Measurements from ENCODE around the gene NRXN3. TPM values are rescaled to one million over a fixed set of nuclear protein-coding genes. Genes with fewer than 3 reads are reported as not detected.

NRXN3 gene
- total RNA-seq, 2 experiments from 2014 or later = not detected

DNA sequence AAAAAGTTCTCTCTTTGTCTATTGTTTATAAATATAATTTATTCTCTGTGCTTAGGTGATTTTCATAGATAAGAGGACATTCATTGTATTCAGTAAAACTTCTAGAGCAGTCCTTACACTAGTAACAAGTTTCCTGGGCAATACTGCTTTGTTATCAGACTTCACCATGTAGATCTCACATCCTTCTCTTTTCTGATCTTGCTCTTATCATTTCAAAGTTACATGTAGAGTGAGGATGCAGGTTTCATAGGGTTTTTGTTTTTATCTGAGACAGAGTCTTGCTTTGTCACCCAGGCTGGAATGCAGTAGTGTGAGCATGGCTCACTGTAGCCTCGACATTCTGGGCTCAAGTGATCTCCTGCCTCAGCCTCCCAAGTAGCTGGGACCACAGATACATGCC is 1251.6 kb downstream of the NRXN3 start:
- no peak for DNase-seq
- Mint-ChIP-seq H3K9me3 (peaks cover 4% of the 10 kb centered on the region), H3K27ac (no peak overlapping the region), H3K4me1 (no peaks in the 10 kb centered on the region), H3K27me3 (no peaks in the 10 kb centered on the region), H3K36me3 (ENCODE audit: low read depth) (no peaks in the 10 kb centered on the region), H3K4me3 (no peak overlapping the region)
- ChIA-PET POLR2A (no interaction called here), CTCF (no interaction called here)

- Mint-ChIP-seq H3K27ac (no peak overlapping the region), H3K9me3 (peaks cover 4% of the 10 kb centered on the region), H3K4me3 (no peak overlapping the region), H3K27me3 (no peaks in the 10 kb centered on the region), H3K4me1 (no peaks in the 10 kb centered on the region), H3K36me3 (ENCODE audit: low read depth) (no peaks in the 10 kb centered on the region)
- ChIA-PET POLR2A (no interaction called here), CTCF (no interaction called here)
- DNase-seq = no peak
Observed at GRCh38 chr14:79424462-79424861, 1254.3 kb downstream of the NRXN3 start.

DNA sequence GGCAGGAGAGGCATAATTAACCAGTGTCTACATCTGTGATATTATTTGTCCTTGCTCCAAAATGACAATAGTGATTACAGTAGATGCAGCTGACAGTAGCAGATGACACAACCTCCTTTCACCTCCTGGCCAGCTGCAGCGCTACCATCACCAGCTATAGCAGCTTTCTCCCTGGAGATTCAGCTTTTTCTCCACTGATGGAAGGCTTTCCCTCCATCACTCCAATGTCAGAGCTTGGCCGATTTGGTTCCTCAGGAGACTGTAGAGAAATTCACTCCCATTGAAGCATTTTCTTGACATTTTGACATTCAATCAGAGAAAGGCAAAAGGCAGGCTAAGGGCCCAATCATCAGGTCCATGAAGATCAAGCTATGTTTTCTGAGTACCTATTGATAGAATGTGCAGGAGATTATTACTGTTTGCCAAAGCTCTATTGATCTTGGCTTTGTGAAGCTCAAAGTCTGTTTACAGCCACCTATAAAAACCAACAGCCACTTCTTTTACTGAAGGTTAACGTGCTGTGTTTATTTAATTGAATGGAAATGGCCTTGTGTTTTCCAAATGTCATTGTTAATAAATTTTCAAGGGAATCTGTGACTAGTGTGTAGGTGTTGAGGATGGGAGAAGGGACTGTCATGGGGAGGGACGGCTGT is 1256.1 kb downstream of the NRXN3 start:
- Mint-ChIP-seq H3K4me1 (no peaks in the 10 kb centered on the region), H3K27me3 (no peaks in the 10 kb centered on the region), H3K27ac (no peak overlapping the region), H3K36me3 (ENCODE audit: low read depth) (no peaks in the 10 kb centered on the region), H3K9me3 (peaks cover 4% of the 10 kb centered on the region), H3K4me3 (no peak overlapping the region)
- CTCF ChIA-PET = no interaction called here
- no peak for DNase-seq
- POLR2A ChIA-PET = no interaction called here

DNA sequence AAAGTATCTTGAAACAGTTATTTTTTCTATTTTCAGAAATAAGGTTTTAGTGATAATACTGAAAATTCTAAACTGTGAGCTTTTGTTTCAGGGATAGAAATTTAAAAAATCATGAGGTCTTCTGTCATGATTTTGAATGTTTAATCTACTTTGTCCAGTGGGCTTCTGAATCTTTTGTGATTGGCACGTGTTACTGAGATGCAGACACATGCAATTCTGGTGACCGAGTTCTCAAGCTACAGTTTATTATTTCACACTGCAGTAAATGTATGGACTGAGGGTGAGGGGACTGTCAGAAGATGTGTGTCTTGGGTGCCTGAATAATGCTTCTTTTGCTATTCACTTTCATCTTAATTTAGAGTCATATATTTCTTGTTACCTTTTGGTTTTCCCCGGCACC is 1262.5 kb downstream of the NRXN3 start:
- no peaks in the 10 kb centered on the region for H3K36me3 Mint-ChIP-seq (ENCODE audit: low read depth)
- no peak for DNase-seq
- POLR2A ChIA-PET = no interaction called here
- H3K27ac Mint-ChIP-seq = no peak overlapping the region
- H3K4me3 Mint-ChIP-seq = no peak overlapping the region
- peaks cover 7% of the 10 kb centered on the region for H3K9me3 Mint-ChIP-seq
- H3K27me3 Mint-ChIP-seq = no peaks in the 10 kb centered on the region
- CTCF ChIA-PET = no interaction called here
- H3K4me1 Mint-ChIP-seq = no peaks in the 10 kb centered on the region

DNA sequence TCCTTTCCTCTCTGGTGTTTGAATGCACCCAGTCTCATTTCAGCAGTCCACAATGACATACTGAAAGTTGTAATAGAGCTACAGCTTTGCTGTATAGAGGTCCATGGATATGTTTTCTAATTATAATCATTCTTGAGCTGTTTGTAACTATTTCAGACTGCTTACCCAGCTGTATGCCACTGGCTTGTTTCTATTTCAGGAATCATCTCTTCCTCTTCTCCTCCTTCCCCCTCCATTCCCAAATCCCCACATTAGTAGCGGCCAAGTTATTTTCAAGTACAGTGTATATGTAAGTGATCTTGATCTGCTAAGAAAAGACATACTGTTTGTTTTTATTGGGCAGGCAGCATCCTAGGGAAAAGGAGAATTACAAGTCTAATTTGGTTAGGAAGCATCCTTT is 1266.2 kb downstream of the NRXN3 start:
- Mint-ChIP-seq H3K4me1 (no peaks in the 10 kb centered on the region), H3K36me3 (ENCODE audit: low read depth) (no peaks in the 10 kb centered on the region), H3K9me3 (peaks cover 5% of the 10 kb centered on the region), H3K27ac (no peak overlapping the region), H3K4me3 (no peak overlapping the region), H3K27me3 (no peaks in the 10 kb centered on the region)
- ChIA-PET POLR2A (no interaction called here), CTCF (no interaction called here)
- DNase-seq = no peak

DNA sequence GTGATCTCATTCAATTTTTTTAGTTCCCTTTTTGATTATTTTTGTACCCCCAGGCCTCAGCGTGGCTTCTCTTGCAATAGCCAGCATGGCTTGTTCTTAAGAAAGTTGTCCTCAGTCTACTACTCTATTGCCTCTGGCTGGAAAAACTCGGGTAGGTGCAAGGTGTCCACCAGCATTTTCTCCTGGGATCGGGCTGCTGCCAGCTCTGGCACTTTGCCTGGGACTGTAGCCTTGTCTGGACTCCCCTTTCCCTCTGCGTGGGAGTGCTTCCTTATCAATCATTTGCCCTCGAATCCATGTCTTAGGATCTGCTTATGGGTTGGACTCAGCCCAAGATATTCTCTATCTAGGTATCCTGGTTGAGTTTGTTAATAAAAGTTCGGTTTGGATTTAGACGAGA is 1267.8 kb downstream of the NRXN3 start:
- CTCF ChIA-PET = no interaction called here

DNA sequence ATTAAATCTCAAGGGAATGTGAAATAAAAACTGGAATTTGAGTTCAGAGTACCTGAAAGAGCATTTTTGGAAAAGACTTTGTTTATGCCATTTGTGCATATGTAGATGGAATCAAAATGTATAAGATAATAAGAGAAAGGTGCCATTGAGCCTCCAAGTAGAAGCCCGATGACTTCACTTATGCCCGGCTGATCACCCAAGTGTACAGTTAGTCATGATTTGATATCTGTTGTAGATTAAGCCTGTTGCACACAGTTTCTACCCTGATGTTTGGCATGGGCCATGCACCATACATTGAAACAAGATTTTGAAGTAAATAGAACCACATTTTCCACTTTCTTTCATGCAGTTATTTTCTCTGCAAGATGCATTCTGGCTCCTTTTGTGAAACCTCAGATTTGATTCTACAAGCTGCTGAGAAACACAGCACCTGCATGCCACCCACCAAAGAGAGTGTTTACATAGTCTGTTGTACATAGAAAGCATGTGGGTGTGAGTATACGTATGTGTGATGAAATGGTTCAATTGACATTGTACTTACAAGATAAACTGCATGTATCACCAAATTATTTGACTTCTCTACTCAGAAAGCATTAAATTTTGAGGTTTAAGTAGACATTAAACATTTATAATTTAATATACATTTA is 1268.6 kb downstream of the NRXN3 start:
- Mint-ChIP-seq H3K4me3 (no peak overlapping the region), H3K4me1 (no peaks in the 10 kb centered on the region), H3K27me3 (no peaks in the 10 kb centered on the region), H3K36me3 (ENCODE audit: low read depth) (no peaks in the 10 kb centered on the region), H3K27ac (no peak overlapping the region), H3K9me3 (peaks cover 5% of the 10 kb centered on the region)
- DNase-seq = no peak
- POLR2A ChIA-PET = no interaction called here
- CTCF ChIA-PET = no interaction called here

More for the DNA sequence above, 1267.8 kb downstream of the NRXN3 start:
- no peak overlapping the region for H3K27ac Mint-ChIP-seq
- no peak overlapping the region for H3K4me3 Mint-ChIP-seq
- H3K9me3 Mint-ChIP-seq = peaks cover 5% of the 10 kb centered on the region
- no peaks in the 10 kb centered on the region for H3K27me3 Mint-ChIP-seq
- no peaks in the 10 kb centered on the region for H3K4me1 Mint-ChIP-seq
- POLR2A ChIA-PET = no interaction called here
- DNase-seq = no peak
- no peaks in the 10 kb centered on the region for H3K36me3 Mint-ChIP-seq (ENCODE audit: low read depth)

GRCh38 chr14:79442786-79443185 is 1272.6 kb downstream of the NRXN3 start:
- Mint-ChIP-seq H3K4me3 (no peak overlapping the region), H3K4me1 (no peaks in the 10 kb centered on the region), H3K9me3 (no peaks in the 10 kb centered on the region), H3K36me3 (ENCODE audit: low read depth) (no peaks in the 10 kb centered on the region), H3K27ac (no peak overlapping the region), H3K27me3 (no peaks in the 10 kb centered on the region)
- ChIA-PET CTCF (no interaction called here), POLR2A (no interaction called here)
- DNase-seq = no peak

DNA sequence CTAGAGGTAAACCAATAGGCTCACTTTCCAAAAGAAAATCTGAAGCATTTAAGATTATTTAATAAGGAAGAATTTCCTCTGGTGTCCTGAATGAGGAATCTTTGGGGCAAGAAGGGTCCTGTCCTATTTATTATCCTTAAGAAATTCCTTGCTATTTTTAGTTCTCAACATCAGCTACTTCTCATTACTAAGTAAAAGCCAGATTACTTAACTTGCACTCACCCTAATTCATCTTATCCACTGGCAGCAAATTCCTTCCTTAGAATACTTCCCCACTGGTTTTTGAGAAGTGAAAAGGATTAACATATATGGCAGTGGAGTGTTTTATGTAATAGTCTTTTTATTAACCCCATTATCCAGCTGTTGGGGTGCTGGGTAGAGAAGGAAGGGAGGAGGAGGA is 1273.4 kb downstream of the NRXN3 start:
- H3K9me3 Mint-ChIP-seq = peaks cover 2% of the 10 kb centered on the region

DNA sequence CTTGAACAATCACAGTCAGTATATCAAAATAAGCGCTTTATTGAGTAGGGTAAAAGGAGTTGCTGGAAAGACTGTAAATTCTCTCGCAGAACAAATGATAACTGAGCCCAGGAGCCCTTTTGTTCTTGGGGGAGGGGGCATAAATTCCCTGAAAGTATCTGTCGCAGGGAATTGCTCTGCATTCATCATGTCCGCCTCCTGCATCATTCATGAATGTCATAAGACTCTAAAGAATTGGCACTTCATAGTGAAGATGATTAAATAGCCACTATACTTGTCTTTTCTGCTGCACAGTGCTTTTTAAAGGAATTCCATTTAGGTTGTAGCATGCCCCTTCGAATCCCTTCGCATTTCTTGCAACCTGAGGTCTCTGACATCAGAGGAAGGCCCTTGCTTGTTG is 1278.8 kb downstream of the NRXN3 start:
- Mint-ChIP-seq H3K4me1 (no peaks in the 10 kb centered on the region), H3K27ac (no peak overlapping the region), H3K9me3 (peaks cover 2% of the 10 kb centered on the region), H3K36me3 (ENCODE audit: low read depth) (no peaks in the 10 kb centered on the region), H3K4me3 (no peak overlapping the region), H3K27me3 (no peaks in the 10 kb centered on the region)
- ChIA-PET POLR2A (no interaction called here), CTCF (no interaction called here)
- no peak for DNase-seq

More for the DNA sequence above, 1273.4 kb downstream of the NRXN3 start:
- ChIA-PET CTCF (no interaction called here), POLR2A (no interaction called here)
- H3K27ac Mint-ChIP-seq = no peak overlapping the region
- no peaks in the 10 kb centered on the region for H3K36me3 Mint-ChIP-seq (ENCODE audit: low read depth)
- no peaks in the 10 kb centered on the region for H3K27me3 Mint-ChIP-seq
- H3K4me1 Mint-ChIP-seq = no peaks in the 10 kb centered on the region
- DNase-seq = no peak
- no peak overlapping the region for H3K4me3 Mint-ChIP-seq

DNA sequence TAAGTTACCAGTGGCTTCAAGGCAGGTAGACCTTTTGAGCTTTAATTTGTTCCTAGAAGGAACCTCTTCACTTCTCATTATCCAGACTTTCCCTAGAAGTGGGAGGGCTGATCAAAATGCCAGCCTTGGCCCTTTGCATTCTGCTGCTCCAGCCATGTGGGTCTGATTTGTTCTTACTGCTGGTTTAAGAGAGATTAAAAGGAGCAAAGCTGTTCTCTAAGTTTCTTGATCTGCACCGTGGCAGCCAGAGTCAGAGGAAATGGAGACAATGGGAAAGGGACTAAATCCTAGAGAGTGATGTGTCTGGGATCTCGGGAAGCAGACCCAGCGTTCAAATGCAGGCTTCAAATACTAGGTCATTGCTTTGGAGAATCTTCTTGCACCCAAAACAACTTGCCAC is 1281.4 kb downstream of the NRXN3 start:
- CTCF ChIA-PET = no interaction called here

GRCh38 chr14:79453276-79453675 is 1283.1 kb downstream of the NRXN3 start:
- no peak overlapping the region for H3K4me3 Mint-ChIP-seq
- no peaks in the 10 kb centered on the region for H3K27me3 Mint-ChIP-seq
- H3K9me3 Mint-ChIP-seq = peaks cover under 1% of the 10 kb centered on the region
- no peaks in the 10 kb centered on the region for H3K36me3 Mint-ChIP-seq (ENCODE audit: low read depth)
- CTCF ChIA-PET = no interaction called here
- H3K4me1 Mint-ChIP-seq = no peaks in the 10 kb centered on the region
- POLR2A ChIA-PET = no interaction called here
- no peak overlapping the region for H3K27ac Mint-ChIP-seq
- DNase-seq = no peak

More for the DNA sequence above, 1281.4 kb downstream of the NRXN3 start:
- POLR2A ChIA-PET = no interaction called here
- H3K27me3 Mint-ChIP-seq = no peaks in the 10 kb centered on the region
- H3K9me3 Mint-ChIP-seq = peaks cover 2% of the 10 kb centered on the region
- H3K4me3 Mint-ChIP-seq = no peak overlapping the region
- no peaks in the 10 kb centered on the region for H3K36me3 Mint-ChIP-seq (ENCODE audit: low read depth)
- no peak overlapping the region for H3K27ac Mint-ChIP-seq
- no peaks in the 10 kb centered on the region for H3K4me1 Mint-ChIP-seq
- no peak for DNase-seq

DNA sequence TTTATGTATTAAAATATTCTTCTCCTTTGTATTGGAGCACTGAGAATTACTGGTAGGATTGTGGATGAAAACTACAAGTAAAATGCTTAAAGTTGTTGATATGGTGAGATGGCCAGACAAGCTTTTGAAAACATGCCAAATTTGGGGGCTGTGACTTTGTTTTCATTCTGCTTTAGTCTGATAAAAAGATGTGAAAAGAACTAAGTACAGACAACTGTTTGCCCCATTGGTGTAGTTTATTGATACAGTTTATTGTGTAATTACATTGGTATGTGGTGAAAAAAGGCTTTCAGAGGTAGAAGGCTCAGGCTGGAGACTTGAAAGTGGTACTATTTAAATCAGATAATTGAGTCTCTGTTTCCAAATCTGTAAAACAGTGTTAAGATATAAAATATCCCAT is 1294.3 kb downstream of the NRXN3 start:
- Mint-ChIP-seq H3K36me3 (ENCODE audit: low read depth) (no peaks in the 10 kb centered on the region), H3K27ac (no peak overlapping the region), H3K27me3 (no peaks in the 10 kb centered on the region), H3K4me1 (no peaks in the 10 kb centered on the region), H3K4me3 (no peak overlapping the region), H3K9me3 (no peaks in the 10 kb centered on the region)
- DNase-seq = no peak
- ChIA-PET POLR2A (no interaction called here), CTCF (no interaction called here)

GRCh38 chr14:79465651-79466050 is 1295.5 kb downstream of the NRXN3 start:
- Mint-ChIP-seq H3K9me3 (peaks cover under 1% of the 10 kb centered on the region), H3K4me1 (no peaks in the 10 kb centered on the region), H3K27me3 (no peaks in the 10 kb centered on the region), H3K27ac (no peak overlapping the region), H3K4me3 (no peak overlapping the region), H3K36me3 (ENCODE audit: low read depth) (no peaks in the 10 kb centered on the region)
- ChIA-PET POLR2A (no interaction called here), CTCF (no interaction called here)
- DNase-seq = no peak
